GM18508 (cell line): ENCODE results near the gene LAG3.
A peak's percentile ranks its signal among the peaks of the same experiment; 100 is the strongest.

Experiments used
- ATAC-seq: cut with Tn5 transposase; IDR thresholded peaks from one replicate; pipeline ENCODE4 v1.9.1; 2021; ENCODE audit warnings: moderate number of reproducible peaks; ENCODE audit not compliant: insufficient read depth, unreplicated experiment

LAG3 gene

DNA sequence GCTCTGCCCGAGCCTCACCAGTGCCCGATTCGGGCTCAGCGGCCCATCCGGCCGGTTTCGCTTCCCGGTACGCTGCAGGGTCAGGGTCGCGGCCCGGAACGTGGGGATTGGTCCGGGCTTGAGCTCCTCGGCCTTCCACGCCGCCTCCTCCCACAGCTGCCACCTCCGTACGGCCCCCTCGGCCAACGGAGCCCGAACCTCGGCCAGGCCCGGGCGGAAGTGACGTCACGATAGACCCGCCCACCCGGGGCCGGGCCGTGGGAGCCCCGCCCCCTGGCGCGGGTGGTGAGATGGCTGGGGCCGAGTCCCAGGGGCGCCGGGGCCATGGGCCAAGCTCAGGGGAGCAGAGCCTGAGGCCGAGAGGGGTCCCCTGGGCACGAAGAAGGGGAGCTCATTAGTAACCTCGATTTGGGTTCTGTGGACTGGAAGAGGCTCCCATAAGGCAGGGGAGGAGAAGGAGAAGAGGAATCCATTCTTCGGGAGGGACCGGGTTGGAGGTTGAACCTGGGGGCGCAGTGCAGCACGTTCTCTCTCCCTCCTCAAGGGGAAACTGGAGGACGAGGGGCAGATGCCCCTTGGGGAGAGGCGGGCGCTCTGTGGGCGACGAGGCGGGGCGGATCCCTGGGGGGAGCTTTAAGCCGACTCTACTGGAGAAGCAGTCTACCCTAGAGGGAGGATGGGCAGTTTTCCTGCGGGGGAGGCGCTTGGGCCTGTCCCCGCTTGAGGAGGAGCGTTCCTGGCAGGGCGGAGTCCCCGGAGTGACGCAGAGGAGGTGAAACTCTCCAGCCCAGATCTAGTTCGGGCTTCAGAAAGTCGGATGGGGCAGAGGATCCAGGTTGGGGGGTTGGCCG is 19.2 kb upstream of the LAG3 start, which contains the start of gene MLF2:
Gene MLF2 (minus strand): TSS at position 221 of the 851 bp plus-strand sequence. CDS start 807 bp downstream, outside the sequence.
- peak; percentile 82 for ATAC-seq

DNA sequence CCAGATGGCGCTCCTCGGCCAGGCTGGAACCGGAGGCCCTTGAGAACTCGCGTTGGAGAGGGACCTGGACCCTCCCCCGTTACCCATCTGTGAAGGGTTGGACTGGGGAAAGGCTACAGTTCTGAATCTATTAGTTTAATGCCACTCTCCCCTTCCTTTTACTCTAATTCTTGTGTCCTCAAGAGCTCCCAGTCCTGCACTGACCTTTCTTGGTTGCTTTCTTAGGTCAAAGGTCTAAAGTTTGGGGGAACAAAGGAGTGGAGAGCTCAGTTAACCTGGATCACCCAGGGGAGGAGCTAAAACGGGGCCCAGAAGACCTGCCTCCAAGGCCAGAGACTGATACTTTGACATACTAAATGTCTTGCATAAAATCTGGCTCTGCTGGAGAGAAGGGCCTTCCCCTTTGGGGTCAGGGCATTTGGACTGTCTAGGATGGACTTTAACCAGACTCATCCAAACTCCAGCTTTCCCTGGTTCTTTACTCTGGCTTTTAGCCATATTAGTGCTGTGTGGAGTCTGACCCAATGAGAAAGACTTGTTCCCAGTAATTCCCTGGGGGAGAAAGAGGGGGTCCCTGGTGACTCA is 18.5 kb upstream of the LAG3 start:
- no peak for ATAC-seq

DNA sequence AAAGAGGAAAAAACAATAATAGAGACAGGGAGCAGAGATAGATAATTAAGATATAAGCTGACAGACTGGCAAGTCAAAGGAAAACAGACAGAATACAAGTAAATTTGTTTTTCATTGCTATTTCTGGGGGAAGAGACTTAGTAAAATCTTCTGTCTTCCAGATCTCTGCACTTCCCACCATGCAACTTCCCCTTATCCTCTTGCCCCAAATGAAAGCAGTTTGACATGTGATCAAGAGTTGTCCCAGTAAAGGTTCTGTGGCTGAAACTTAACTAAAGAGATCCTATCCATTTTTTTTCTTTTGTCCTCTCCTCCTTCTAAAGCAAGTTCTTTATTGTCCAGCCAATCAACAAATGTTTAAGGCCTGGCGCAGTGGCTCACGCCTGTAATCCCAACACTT is 17.9 kb upstream of the LAG3 start:
- ATAC-seq = no peak

DNA sequence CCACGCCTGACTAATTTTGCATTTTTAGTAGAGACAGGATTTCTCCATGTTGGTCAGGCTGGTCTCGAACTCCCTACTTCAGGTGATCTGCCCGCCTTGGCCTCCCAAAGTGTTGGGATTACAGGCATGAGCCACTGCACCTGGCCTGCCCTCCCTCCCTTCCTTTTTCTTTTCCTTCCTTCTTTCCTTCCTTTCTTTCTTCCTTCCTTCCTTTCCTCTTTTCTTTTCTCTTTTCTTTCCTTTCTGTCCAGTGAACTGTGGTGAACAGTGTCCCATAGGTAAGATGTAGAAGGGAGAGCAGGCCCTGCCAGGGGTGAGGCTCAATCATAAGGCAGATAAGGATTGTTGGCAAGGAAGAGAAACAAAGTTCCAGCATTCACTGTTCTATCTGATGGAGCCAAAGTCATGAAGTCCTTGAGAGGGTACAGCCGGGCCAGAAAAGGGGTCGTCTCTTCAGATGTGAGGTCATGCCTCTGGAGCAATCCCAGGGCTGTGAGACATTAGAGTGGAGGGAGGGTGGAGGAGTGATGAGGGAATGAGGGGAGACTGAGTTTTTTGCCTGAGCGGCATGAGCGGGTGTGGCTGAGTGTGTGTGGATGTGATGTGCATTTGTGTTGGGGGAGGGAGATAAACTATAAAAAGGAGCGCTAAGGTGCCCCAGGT is 15.2 kb upstream of the LAG3 start:
- ATAC-seq = no peak

DNA sequence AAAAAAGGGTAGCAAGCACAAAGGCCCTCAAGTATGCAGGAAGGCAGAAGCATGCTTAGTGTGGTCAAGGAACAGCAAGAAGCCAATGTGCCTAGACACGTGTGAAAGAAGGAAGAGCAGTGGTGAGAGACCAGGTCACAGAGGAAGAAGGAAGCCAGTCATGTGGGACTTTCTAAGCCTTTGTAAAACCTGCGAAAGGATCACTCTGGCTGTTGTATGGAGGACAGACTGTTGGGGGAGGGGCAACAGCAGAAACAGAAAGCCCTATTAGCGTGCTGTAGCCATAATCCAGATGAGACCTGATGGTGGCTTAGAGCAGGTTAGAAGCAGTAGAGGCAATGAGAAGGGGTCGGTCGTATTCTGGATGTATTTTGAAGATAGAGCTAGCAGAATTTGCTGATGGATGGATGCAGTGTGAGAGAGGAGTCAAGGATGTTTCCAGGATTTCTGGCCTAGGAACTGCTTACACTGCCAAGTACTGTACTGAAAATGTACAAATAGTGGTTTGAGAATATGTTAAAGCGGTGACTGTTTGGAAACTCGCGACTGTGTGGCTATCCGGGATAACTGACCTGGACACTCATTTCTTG is 13.7 kb upstream of the LAG3 start:
- ATAC-seq = no peak

DNA sequence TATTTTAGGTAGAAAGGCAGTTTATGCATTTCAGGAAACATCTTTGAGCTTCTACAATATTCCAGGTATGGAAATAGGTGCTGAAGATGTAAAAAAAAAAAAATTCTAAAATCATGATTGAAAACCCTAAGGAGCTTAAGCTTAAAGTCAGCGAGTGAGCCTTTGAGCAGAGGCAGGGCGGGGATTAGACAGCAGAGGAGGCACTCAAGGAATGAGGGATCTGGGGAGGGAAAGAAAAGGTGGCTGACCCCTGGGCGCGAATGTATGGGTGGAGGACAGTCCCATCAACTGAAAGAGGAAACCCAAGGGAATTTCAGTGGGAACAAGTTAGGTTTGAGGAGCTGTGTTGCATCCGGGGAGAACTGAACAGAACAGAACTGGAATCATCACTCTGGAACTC is 12.6 kb upstream of the LAG3 start:
- no peak for ATAC-seq

DNA sequence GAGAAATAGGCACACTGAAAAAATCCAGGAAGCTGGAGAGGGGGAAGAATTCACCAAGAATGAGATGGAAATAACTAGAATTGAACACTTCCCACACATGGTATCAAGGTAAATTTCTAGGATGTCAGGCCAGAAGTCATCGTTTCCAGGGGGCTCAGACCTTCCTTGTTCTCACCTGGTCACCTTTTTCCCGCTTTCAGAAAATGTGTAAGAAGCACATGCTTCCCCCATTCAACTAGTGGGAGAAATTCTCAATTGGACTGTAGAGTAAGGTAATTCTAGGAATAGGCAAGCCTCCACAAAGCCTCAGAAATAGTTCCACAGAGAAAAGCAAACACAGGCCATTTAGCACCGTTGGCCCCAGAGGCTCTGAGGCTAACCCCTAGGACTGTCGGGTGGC is 8.9 kb upstream of the LAG3 start:
- ATAC-seq = no peak

DNA sequence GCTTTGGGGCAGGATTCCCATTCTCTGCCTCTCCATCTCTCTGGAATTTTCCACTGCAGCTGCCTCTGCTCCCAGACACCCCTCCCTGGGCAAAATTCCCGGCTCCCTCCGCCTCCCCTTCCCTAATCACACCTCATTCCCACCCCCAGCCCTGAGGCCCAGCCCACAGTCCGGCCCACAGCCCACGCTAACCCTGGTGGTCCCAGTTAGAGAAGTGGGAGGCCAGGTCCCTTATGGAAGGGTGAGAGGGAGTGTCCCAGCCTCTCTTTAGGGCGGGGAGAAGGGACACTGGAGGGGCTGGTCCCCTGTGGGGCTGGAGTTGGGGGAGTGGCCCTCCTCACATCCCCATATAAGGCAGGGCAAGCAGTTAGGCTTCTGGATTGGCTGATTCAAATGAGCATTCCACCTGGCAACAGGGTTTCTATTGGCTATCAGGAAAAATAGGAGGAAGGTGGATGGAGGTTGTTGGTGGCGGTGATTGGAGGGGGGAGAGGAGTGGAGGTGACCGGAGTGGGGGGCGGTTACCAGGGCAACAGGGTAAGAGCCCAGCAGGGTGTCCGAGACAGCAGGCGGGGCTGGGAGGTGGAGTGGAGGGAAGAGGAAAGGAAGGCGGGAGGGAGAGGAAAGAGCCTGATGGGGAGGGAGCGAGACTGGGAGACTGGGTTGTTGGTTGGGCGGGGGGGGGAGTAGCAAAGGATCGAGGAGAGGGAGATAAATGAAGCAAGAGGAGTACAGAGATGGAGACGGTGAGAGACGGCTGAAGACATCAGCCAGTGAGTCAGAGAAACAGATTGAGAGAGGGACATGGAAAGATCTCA is 8.1 kb upstream of the LAG3 start:
- peak; percentile 75 for ATAC-seq

DNA sequence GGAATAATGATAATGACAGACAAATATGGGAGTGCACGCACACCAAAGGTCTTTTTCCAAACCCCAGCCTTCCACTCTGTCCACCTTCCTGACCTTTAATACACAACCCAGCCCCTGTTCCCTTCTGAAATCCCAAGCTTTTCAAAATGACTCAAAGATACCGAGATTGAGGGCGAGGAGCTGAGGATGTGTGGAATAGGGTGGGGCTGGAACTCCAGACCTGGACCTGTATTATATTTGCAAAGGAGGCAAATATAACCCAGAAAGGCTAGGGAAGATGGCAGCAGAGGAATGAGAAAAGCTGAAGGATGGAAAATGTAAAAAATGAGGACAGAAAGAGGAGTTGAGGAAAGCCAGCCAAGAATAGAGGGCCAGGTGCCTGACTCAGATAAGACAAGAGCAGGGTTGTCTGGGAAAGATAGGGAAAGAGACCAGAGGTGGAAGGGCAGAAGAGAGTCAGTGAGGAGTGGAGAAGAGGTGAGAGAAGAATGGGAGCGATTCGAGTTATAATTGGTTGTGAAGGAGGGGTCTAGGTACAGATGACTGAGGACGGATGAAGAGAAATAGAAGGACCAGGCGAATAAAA is 7.2 kb upstream of the LAG3 start:
- no peak for ATAC-seq

DNA sequence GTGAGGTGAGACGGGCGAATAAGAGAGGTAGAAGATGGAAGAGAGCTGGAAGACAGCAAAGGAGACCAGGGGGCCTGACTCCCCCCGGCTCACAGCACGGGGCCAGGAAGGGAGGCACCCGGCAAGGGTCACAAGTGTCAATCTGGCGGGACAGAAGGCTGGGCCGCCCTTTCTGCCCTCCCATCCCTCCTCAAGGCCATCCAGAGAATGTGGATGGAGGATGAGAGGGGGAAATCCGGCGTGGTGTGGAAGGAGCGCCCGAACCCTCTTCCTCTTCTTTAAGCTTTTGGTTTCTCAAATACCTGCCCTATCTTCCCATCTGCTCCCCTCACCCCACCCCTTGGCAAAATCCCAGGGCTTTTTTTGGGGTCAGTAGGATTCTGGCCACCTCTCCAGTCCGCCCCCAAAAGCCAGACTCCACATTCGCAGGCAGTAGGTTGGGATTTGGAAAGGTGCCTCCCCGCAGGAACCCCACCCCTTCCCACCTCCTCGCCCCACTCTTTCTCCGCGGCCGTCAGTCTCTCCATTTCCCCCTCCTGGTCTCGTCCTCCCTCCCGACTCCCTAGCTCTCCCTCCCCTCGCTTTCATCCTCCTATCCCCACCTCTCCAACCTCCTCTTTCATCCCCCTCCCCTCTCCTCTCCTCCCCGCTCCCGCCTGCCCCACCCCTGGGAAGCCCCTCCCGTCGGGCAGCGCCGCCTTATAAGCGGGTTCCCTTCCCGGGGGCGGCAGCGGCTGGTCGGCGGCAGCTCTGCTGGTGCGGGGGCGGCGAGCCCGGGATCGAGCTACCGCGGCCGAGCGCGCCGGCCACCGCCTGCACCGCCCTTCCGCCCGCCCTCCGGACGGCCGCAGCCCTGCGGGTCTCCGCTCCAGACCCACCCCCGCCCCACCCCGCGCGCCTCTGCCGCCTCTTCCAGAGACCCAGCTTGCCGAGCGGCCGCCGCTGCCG is 6.4 kb upstream of the LAG3 start, which contains the start of gene PTMS:
Gene PTMS (plus strand): TSS at position 730 of the 948 bp plus-strand sequence. CDS start 343 bp downstream, outside the sequence.
- ATAC-seq = no peak

DNA sequence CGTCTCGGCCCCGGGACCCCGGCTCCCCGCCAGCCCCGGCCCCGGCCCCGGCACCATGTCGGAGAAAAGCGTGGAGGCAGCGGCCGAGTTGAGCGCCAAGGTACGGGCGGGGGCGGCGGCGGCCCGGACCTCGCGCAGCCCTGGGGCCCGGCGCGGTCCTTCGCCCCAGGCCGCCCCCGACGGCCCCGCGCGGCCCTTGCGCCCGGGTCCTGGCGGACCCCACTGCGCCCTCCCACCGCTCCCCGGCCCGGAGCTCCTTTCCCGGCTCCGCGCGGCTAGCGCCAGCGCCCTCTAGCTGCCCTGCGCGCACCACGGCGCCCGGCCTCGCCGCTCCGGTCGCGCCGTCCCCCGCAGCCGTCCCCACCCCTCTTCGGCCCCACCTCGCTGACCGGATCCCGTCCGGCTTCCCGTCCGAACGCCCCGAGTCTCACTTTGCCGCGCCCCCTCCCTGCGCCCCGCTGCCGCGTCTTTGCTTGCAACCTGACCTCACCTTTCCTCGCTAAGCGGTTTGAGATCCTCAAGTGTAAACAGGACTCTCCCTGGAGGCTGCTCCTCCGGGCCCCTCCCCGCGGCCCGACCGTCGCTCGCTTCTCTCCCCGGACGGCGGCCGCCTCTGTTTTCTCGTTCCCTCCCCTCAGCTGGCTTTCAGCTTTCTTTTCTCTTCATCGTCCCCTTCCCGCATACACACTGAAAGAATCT is 5.5 kb upstream of the LAG3 start:
- ATAC-seq = no peak

DNA sequence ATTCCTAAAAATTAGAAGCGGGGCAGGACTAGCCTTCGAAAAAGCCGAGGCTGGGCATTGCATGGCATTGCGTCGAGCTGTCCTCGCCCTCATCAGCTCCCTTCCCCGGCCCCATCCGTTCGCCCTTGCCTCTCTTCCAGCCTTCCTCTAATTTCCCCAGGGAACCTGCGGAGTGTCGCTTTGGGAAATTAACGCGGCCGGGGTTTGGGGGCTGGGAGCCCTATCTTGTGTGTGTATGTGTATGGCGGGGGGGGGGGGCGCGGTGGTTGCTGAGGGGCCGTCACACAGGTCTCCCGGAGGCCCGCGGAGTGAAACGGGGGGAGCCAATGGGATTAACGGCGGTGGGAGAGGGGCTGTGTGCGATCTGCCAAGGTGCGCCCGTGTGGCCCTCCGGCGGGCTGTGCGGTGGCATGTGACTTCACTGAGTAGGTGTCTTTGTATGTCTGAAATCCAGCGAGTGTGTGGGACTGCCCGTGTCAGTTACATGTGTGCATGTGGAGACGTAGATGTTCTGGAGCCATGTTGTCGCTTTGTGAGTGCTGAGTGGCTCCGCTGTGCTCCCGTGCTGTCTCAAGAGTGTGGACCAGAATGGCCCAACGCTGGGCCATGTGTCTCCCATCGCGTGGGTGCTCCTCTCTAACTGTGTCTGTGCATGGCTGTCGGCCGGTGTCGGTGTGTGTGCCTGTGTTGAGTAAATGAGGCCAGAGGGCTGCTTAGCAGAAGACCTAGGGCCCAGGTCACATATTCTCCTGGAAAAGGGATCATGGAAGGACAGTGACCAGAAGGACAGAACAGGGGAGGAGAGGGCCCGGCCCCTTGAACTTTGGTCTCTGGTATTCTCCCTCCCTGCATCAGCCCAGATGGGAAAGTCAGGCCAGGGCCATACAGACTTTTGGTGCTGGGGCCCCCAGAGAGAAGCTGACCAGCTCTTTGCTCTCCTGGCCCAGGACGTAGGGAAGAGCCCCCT is 4.7 kb upstream of the LAG3 start:
- no peak for ATAC-seq

DNA sequence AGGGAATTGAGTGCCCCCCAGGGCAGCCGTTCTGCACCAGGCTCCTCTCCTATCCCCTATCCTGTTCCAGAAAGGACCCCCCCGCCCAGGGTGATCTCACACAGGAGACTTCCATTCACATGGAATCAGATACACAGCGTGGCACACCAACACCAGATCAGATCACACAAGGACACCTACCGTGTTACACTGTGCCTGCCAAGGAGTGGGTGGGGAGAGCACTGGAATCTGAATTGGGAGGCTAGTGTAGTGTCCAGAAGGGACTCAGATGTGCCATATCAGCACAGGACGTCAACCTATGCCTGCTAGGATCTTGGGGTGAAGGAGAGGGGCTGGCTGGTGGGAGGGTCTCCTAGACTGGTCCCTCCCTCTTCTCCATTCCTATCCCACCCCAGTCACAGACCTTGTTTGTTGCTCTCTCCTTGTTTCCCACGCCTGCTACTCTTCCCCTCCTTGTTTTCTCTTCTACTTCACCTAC is 3.8 kb upstream of the LAG3 start:
- no peak for ATAC-seq

DNA sequence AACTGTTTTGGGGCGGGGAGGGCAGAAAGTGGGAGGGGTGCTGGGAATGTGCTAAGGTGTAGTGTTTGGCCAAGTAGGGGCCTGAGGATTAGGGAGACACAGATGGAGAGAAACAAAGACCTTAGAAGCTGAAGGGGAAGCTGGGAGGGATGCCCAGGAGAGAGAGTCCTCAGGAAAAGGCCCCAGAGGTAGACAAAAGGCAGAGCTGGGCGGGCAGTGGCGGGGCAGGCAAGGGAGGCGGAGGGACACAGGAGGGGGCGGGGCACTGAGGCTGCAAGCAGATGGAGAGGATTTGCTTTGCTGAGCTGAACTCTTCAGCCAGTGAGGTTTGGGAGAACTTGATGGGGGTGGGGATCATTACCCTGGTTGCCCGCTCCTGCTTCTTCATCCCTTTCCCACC is 3.3 kb upstream of the LAG3 start:
- ATAC-seq = no peak

DNA sequence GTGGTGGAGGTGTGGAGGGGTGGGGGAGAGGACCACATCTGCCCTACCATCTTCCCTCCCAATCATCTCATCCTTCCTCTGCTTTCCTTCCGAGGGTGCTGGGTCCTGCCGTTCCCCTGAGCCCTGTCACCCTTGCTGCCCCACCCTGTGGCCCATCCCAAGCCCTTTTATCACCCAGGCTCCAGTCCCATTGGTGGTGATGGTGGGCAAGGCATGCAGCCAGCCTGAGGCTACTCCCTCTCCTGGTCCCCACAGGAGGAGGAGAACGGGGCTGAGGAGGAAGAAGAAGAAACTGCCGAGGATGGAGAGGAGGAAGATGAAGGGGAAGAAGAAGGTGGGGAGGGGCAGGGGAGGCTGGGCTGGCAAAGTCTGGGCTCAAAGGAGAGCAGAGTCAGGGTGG is 2.7 kb upstream of the LAG3 start:
- ATAC-seq = no peak

DNA sequence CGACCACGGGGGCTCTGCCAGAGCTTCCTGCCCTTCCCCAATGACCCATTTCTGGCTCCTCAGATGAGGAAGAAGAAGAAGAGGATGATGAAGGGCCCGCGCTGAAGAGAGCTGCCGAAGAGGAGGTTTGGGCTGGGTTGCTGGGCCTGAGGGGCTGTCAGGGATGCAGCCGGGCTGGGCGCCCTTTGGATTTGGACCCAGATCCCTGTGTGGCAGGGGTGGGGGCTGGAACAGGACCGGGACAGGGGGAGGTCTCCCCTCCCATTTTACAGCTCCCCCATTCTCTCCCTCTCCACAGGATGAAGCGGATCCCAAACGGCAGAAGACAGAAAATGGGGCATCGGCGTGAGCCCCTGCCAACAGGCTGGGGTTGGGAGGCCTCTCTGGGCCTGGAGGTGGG is 2.2 kb upstream of the LAG3 start:
- ATAC-seq = no peak

DNA sequence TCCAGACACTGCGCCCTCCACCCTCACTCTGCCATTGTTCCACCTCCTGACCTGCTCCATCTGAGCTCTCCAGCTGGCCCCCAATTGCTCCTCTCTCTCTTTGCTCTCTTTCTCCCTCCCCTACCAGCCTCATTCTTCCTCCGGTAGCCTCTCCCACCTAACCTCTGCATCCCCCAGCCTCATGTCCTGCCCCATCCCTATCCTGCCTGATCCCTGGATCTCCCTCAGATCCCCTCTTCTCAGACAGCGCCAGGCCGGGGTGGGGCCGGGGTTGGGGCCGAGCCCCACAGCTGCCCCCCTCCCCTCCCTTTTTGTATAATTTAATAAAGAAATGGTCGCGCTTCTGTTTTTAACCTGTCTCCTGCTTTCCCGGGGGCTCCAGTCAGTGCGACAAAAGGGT is 1.7 kb upstream of the LAG3 start:
- no peak for ATAC-seq
